Measurements from ENCODE around the gene PPP4R2. TPM values are rescaled to one million over a fixed set of nuclear protein-coding genes. Genes with fewer than 3 reads are reported as not detected.

Gene PPP4R2
- total and polyA plus RNA-seq, 2 of the 4 experiments (the other 2 are of a cell fraction) = 13.5 to 31.4 TPM

- dilution Hi-C loops (cut with HindIII; ENCODE audit: low sequenced_read_pairs, unreplicated experiment) = no loop called here
- H3K27ac ChIP-seq (ENCODE audit: insufficient read depth, low read length) = no peak overlapping the region
- ATAC-seq (ENCODE audit: low read depth) (peak; percentile 99), DNase-seq (peak; percentile 75)
- H4K8ac ChIP-seq (ENCODE audit: low read depth in 2 of 2, low read length in 2 of 2) = no peak overlapping the region
- no peak overlapping the region for H3K9ac ChIP-seq (ENCODE audit: low read depth, low read length)
- no peak overlapping the region for H4K91ac ChIP-seq (ENCODE audit: insufficient read depth, low read depth, low read length)
- in situ Hi-C loops (cut with MboI; ENCODE audit: low sequenced_read_pairs) = loop anchor here (5.0 to 10.0 kb wide), 3 partner anchors 331 to 744 kb away; no protein-coding TSS in a partner anchor
- no peak overlapping the region for H2BK15ac ChIP-seq (ENCODE audit: low read depth, low read length)
- 0 out of 2 replicates have a peak, but pooled peaks cover 2% of the 10 kb centered on the region for H3K9me3 ChIP-seq (ENCODE audit: control insufficient read depth, insufficient read depth, low read length)
- no peak overlapping the region for H3K18ac ChIP-seq (ENCODE audit: low read depth, low read length)
- BruUV-seq (replicated peaks) = no TSS peak
- H2AK9ac ChIP-seq (replicated peaks; ENCODE audit: low read depth, low read length, poor library complexity) = no peak overlapping the region
- H2BK5ac ChIP-seq (ENCODE audit: low read depth, low read length, poor library complexity, severe bottlenecking) = no peak overlapping the region
- no peaks in the 10 kb centered on the region for H3K36me3 ChIP-seq (ENCODE audit: control insufficient read depth, insufficient read depth, low read length)
- POLR2A ChIA-PET (ENCODE audit: unreplicated experiment) = no interaction called here
- no peaks in the 10 kb centered on the region for H4K20me1 ChIP-seq (ENCODE audit: insufficient read depth, low read length)
- H3K4me3 ChIP-seq (ENCODE audit: insufficient read depth, low read depth, low read length) = no peak overlapping the region
- H3K23ac ChIP-seq (ENCODE audit: low read depth, low read length) = no peak overlapping the region
- H3K79me1 ChIP-seq (ENCODE audit: low read depth in 1 of 2, low read length in 2 of 2) = no peaks in the 10 kb centered on the region
- no peaks in the 10 kb centered on the region for H3K4me1 ChIP-seq (ENCODE audit: control insufficient read depth, insufficient read depth, low read length)
- no peak overlapping the region for H2BK120ac ChIP-seq (ENCODE audit: low read depth, low read length)
- no peaks in the 10 kb centered on the region for H3K9me1 ChIP-seq (ENCODE audit: insufficient read depth, low read length)
- intact Hi-C loops (cut with micrococcal nuclease) = loop anchor here (1.0 to 5.0 kb wide), 3 partner anchors 331 to 521 kb away; partner anchors contain the start of gene PDZRN3
- no peak overlapping the region for H3K56ac ChIP-seq (ENCODE audit: extremely low read depth, insufficient read depth, low read length)
- no peak overlapping the region for H4K5ac ChIP-seq (ENCODE audit: low read depth, low read length)
- H3K14ac ChIP-seq (replicated peaks; ENCODE audit: low read depth, low read length) = no peak overlapping the region
- peaks cover 9% of the 10 kb centered on the region for H3K27me3 ChIP-seq (ENCODE audit: control insufficient read depth, insufficient read depth, low read length)
- H3K4me2 ChIP-seq (ENCODE audit: low read depth, low read length) = no peak overlapping the region
- H2AFZ ChIP-seq (replicated peaks; ENCODE audit: low read length, poor library complexity) = peak overlapping the region; percentile 52
- no peak overlapping the region for H2AK5ac ChIP-seq (ENCODE audit: low read depth, low read length)
- CTCF ChIA-PET = interaction anchor here (0.7 to 1.0 kb wide), 2 partner anchors 9 to 393 kb away, joined by 3 to 5 read pairs; no protein-coding TSS in a partner anchor
- H3K4ac ChIP-seq (ENCODE audit: low read depth, low read length) = no peak overlapping the region
- H2BK20ac ChIP-seq (ENCODE audit: low read depth, low read length) = no peak overlapping the region
- WGBS, 2 experiments (ENCODE audit: extremely low coverage in 2 of 2, insufficient read length in 1 of 2) = no CpG with 5 or more reads among the region's 9 CpGs
- TF ChIP-seq MAZ (IDR thresholded peaks at IDR 0.05; ENCODE audit: borderline replicate concordance, low read depth, low read length) (peak; percentile 41; the same call in 1 of the 2 replicates), CTCF (conservative IDR thresholded peaks at IDR 0.05; ENCODE audit: low read depth, low read length) (peak; percentile 87), RCOR1 (IDR thresholded peaks at IDR 0.05; ENCODE audit: insufficient replicate concordance, low read length) (no peak), RAD21 (IDR thresholded peaks at IDR 0.05; ENCODE audit: low read length) (peak; percentile 90), USF2 (IDR thresholded peaks at IDR 0.05; ENCODE audit: low read depth, low read length) (no peak), SMC3 (IDR thresholded peaks at IDR 0.05; ENCODE audit: low read depth, low read length) (peak; percentile 87), CHD1 (IDR thresholded peaks at IDR 0.05; ENCODE audit: low read depth, low read length) (no peak)
These were observed 104.3 kb downstream of the PPP4R2 start for GRCh38 chr3:73100741-73101559.
